ENCODE results near the gene CCL5.
"Not testable (repeated sequence)": the region's sequence is repeated elsewhere in the genome, so short reads cannot be mapped to it uniquely, and the experiment has no call there.

CCL5 gene

GRCh38 chr17:35897772-35898171 is 17.6 kb upstream of the CCL5 start:
- not testable (repeated sequence) for DNase-seq

- DNase-seq, result no peak
Measured at GRCh38 chr17:35895636-35896587, 15.8 kb upstream of the CCL5 start.

GRCh38 chr17:35894206-35894605 is 14.0 kb upstream of the CCL5 start:
- no peak for DNase-seq

- DNase-seq, result no peak
Measured at GRCh38 chr17:35893751-35894150, 13.6 kb upstream of the CCL5 start.

- no peak for DNase-seq
Measured at GRCh38 chr17:35892091-35893035, 12.2 kb upstream of the CCL5 start.

- DNase-seq, result no peak
Measured at GRCh38 chr17:35891269-35891668, 11.1 kb upstream of the CCL5 start.

GRCh38 chr17:35890774-35891155 is 10.6 kb upstream of the CCL5 start:
- no peak for DNase-seq

GRCh38 chr17:35889818-35890773 is 9.9 kb upstream of the CCL5 start:
- no peak for DNase-seq

- no peak for DNase-seq
Measured at GRCh38 chr17:35889241-35889640, 9.1 kb upstream of the CCL5 start.

GRCh38 chr17:35878361-35878760 is 1.8 kb downstream of the CCL5 start:
- DNase-seq, result no peak

- no peak for DNase-seq
Measured at GRCh38 chr17:35877345-35878029, 2.7 kb downstream of the CCL5 start.

GRCh38 chr17:35876534-35876933 is 3.6 kb downstream of the CCL5 start:
- DNase-seq, result no peak

- no peak for DNase-seq
Measured at GRCh38 chr17:35875800-35876139, 4.4 kb downstream of the CCL5 start.

- DNase-seq, result no peak
Measured at GRCh38 chr17:35875072-35875799, 4.9 kb downstream of the CCL5 start.

- DNase-seq, result no peak
Measured at GRCh38 chr17:35872196-35872980, 7.8 kb downstream of the CCL5 start.

- DNase-seq, result no peak
Measured at GRCh38 chr17:35870906-35871819, 9.0 kb downstream of the CCL5 start.

- DNase-seq, result no peak
Measured at GRCh38 chr17:35868737-35869136, 11.4 kb downstream of the CCL5 start, which contains the start of gene HEATR9. Gene HEATR9 (minus strand): TSS chr17:35868891. CDS start chr17:35868742, 149 bp downstream.

- DNase-seq, result no peak
Measured at GRCh38 chr17:35867574-35867973, 12.6 kb downstream of the CCL5 start.

GRCh38 chr17:35866341-35866950 is 13.7 kb downstream of the CCL5 start:
- DNase-seq, result no peak
